Omental fat pad (tissue), 4 donors: Measurements from ENCODE around the gene NPDC1. TPM values are rescaled to one million over a fixed set of nuclear protein-coding genes. Genes with fewer than 3 reads are reported as not detected.
"Not testable (repeated sequence)": the region's sequence is repeated elsewhere in the genome, so short reads cannot be mapped to it uniquely, and the experiment has no call there.

Source experiments
- ATAC-seq: fragments of 150-250 bp; one replicate; pipeline ENCODE4 v1.9.1; 2016; ENCODE audit warnings: mild to moderate bottlenecking, moderate library complexity; ENCODE audit not compliant: low FRiP score
- DNase-seq: peaks from one replicate; pipeline ENCODE4 v3.0.0-alpha.2; 2019; ENCODE audit warnings: low spot score
- CTCF ChIP-seq, 3 donors: fragments of 450-650 bp; IDR thresholded peaks; one replicate each; pipeline ENCODE4 v1.5.1; 2016 to 2017; ENCODE audit warnings: antibody characterized with exemption in 3 of 3, mild to moderate bottlenecking in 3 of 3, moderate library complexity in 2 of 3
- total RNA-seq, 4 donors: library from RNA; depleted of rRNA; stranded (reverse); fragments of >200 nt; gene quantifications; one replicate each; pipeline ENCODE4 v1.1.0, GENCODE V29; 2016

The NPDC1 gene
- total RNA-seq, 4 donors from 2014 or later, result 37.2 to 70.5 (median 58.5) TPM

GRCh38 chr9:137064027-137064879, 18.3 kb upstream of the NPDC1 start:
- DNase-seq, result peak; percentile 51
- TF ChIP-seq CTCF (IDR thresholded peaks at IDR 0.05), result peak in 2 of 3 donors; percentile 83 to 94
- ATAC-seq, result peak; percentile 35

- no peak for DNase-seq
- no peak for ATAC-seq
- no peak for TF ChIP-seq CTCF (IDR thresholded peaks at IDR 0.05)
These were observed 17.5 kb upstream of the NPDC1 start for GRCh38 chr9:137063311-137064026.

GRCh38 chr9:137062798-137063197, 16.8 kb upstream of the NPDC1 start:
- ATAC-seq, DNase-seq: not testable (repeated sequence)

- ATAC-seq (no peak), DNase-seq (no peak)
- TF ChIP-seq CTCF (IDR thresholded peaks at IDR 0.05), result no peak
These were observed 16.4 kb upstream of the NPDC1 start for GRCh38 chr9:137062384-137062783.

- ATAC-seq, result no peak
- TF ChIP-seq CTCF (IDR thresholded peaks at IDR 0.05), result no peak
- no peak for DNase-seq
These were observed 12.7 kb upstream of the NPDC1 start for GRCh38 chr9:137058521-137059234.

- no peak for DNase-seq
- no peak for ATAC-seq
- TF ChIP-seq CTCF (IDR thresholded peaks at IDR 0.05), result no peak
These were observed 11.6 kb upstream of the NPDC1 start for GRCh38 chr9:137057545-137057944.

- no peak for TF ChIP-seq CTCF (IDR thresholded peaks at IDR 0.05)
- no peak for ATAC-seq
- no peak for DNase-seq
These were observed 10.9 kb upstream of the NPDC1 start for GRCh38 chr9:137056739-137057415.
